ENCODE data around the gene SMPD1. TPM values are rescaled to one million over a fixed set of nuclear protein-coding genes. Genes with fewer than 3 reads are reported as not detected.
A peak's percentile ranks its signal among the peaks of the same experiment; 100 is the strongest.

Gene SMPD1
- polyA plus RNA-seq, 3 donors: 4.2 to 22.6 (median 4.9) TPM

DNA sequence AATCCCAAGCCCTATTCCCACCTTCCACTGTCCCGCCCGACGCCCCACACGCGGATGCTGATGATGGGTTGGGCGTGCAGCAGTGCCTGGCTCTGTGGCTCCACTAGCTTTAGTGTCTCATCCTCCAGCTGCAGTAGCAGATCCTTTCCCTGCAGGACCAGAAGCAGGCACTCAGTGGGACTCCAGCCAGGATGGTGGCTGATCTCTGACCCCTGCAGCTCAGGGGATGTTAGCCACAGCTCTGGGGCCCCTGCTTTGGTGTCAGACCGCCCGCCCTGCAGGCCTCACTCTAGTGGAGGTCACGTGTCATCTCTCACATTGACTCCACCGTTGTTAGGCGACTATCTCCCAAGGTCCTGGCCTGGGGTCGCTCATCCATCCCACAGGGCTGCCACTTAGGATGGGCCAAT, 11.8 kb downstream of the SMPD1 start:
- Histone ChIP-seq H3K9me3 (replicated peaks in 1 of 2; ENCODE audit: control insufficient read depth in 1 of 2, insufficient read depth in 1 of 2, low read length in 2 of 2) (no peaks in the 10 kb centered on the region), H4K20me1 (ENCODE audit: insufficient read depth, low read length) (no peaks in the 10 kb centered on the region), H3K27ac (ENCODE audit: low read depth in 1 of 2, low read length in 2 of 2) (no peak overlapping the region), H2AFZ (ENCODE audit: insufficient read depth, low read depth, low read length, poor library complexity, severe bottlenecking) (no peak overlapping the region), H3K4me3 (replicated peaks in 1 of 3; ENCODE audit: low read depth in 2 of 3, low read length in 3 of 3) (no peak overlapping the region), H3K27me3 (ENCODE audit: control insufficient read depth in 2 of 2, insufficient read depth in 2 of 2, low read length in 2 of 2) (no peaks in the 10 kb centered on the region), H3K79me2 (ENCODE audit: insufficient read depth, low read length) (no peaks in the 10 kb centered on the region), H3K4me2 (replicated peaks; ENCODE audit: extremely low read depth, low read length, poor library complexity, severe bottlenecking) (no peak overlapping the region), H3K36me3 (replicated peaks in 1 of 2; ENCODE audit: control insufficient read depth in 1 of 2, insufficient read depth in 2 of 2, low read length in 2 of 2) (no peaks in the 10 kb centered on the region), H3K4me1 (ENCODE audit: control insufficient read depth in 1 of 2, insufficient read depth in 2 of 2, low read length in 2 of 2) (peaks cover 6 to 9% of the 10 kb centered on the region in 2 donors), H3K9ac (ENCODE audit: insufficient read depth, low read length, poor library complexity, severe bottlenecking) (no peak overlapping the region)
- Mint-ChIP-seq H3K9me3 (no peaks in the 10 kb centered on the region), H3K4me1 (peaks cover 11% of the 10 kb centered on the region), H3K4me3 (no peak overlapping the region), H3K36me3 (no peaks in the 10 kb centered on the region), H3K27ac (no peak overlapping the region), H3K27me3 (ENCODE audit: low read depth in 3 of 3) (peaks cover 2 to 7% (median 3%) of the 10 kb centered on the region in 3 donors)
- no peak for TF ChIP-seq CTCF (IDR thresholded peaks at IDR 0.05)
- intact Hi-C loops (cut with micrococcal nuclease): no loop called here
- DNase-seq: no peak
- WGBS (ENCODE audit: insufficient coverage): 82% methylated on average over 8 of the region's 12 CpGs

GRCh38 chr11:6402561-6402981, 12.3 kb downstream of the SMPD1 start:
- WGBS (ENCODE audit: insufficient coverage): 2% methylated on average over 6 of the region's 7 CpGs
- no peak for TF ChIP-seq CTCF (IDR thresholded peaks at IDR 0.05)
- Mint-ChIP-seq H3K4me3 (no peak overlapping the region), H3K27me3 (ENCODE audit: low read depth in 3 of 3) (peaks cover 2 to 7% (median 3%) of the 10 kb centered on the region in 3 donors), H3K36me3 (no peaks in the 10 kb centered on the region), H3K27ac (peak overlapping the region in 3 of 7 donors; percentile 32 to 69 (median 53)), H3K9me3 (no peaks in the 10 kb centered on the region), H3K4me1 (peaks cover 11% of the 10 kb centered on the region)
- peaks cover 6 to 9% of the 10 kb centered on the region in 2 donors for H3K4me1 ChIP-seq (ENCODE audit: control insufficient read depth in 1 of 2, insufficient read depth in 2 of 2, low read length in 2 of 2)
- H3K79me2 ChIP-seq (ENCODE audit: insufficient read depth, low read length): no peaks in the 10 kb centered on the region
- H4K20me1 ChIP-seq (ENCODE audit: insufficient read depth, low read length): no peaks in the 10 kb centered on the region
- H3K27ac ChIP-seq (ENCODE audit: low read depth in 1 of 2, low read length in 2 of 2): no peak overlapping the region
- no peak overlapping the region for H3K4me3 ChIP-seq (replicated peaks in 1 of 3; ENCODE audit: low read depth in 2 of 3, low read length in 3 of 3)
- no peak overlapping the region for H3K9ac ChIP-seq (ENCODE audit: insufficient read depth, low read length, poor library complexity, severe bottlenecking)
- intact Hi-C loops (cut with micrococcal nuclease): no loop called here
- H2AFZ ChIP-seq (ENCODE audit: insufficient read depth, low read depth, low read length, poor library complexity, severe bottlenecking): peak overlapping the region; percentile 47
- no peaks in the 10 kb centered on the region for H3K36me3 ChIP-seq (replicated peaks in 1 of 2; ENCODE audit: control insufficient read depth in 1 of 2, insufficient read depth in 2 of 2, low read length in 2 of 2)
- DNase-seq: no peak
- no peaks in the 10 kb centered on the region for H3K9me3 ChIP-seq (replicated peaks in 1 of 2; ENCODE audit: control insufficient read depth in 1 of 2, insufficient read depth in 1 of 2, low read length in 2 of 2)
- H3K4me2 ChIP-seq (replicated peaks; ENCODE audit: extremely low read depth, low read length, poor library complexity, severe bottlenecking): no peak overlapping the region
- no peaks in the 10 kb centered on the region for H3K27me3 ChIP-seq (ENCODE audit: control insufficient read depth in 2 of 2, insufficient read depth in 2 of 2, low read length in 2 of 2)

All from CD14-positive monocyte (primary cell).